HepG2 (cell line): ENCODE data around the gene HOXA10.

ENCODE experiments used
- CBX2 ChIP-seq, 2 experiments: fragments of 200-600 bp in 1 of 2; sonication (generic); formaldehyde crosslinking in 1 of 2; IDR thresholded peaks; 2 replicates each; pipeline versions ENCODE4 v1.7.0 to v1.8.1; 2018 to 2022; ENCODE audit warnings: low read depth in 2 of 2, low read length in 1 of 2, mild to moderate bottlenecking in 1 of 2, missing genetic modification reagents in 1 of 2
- CEBPG ChIP-seq: IDR thresholded peaks from 2 replicates; pipeline ENCODE4 v1.6.1; 2016
- EP300 ChIP-seq, 3 experiments: sonication (generic) in 1 of 3; formaldehyde crosslinking in 1 of 3; IDR thresholded peaks; 2 replicates each; pipeline versions ENCODE4 v1.5.1 to v1.6.1; 2011 to 2020; ENCODE audit warnings: low read depth in 2 of 3, low read length in 2 of 3, borderline replicate concordance in 1 of 3, improper control_type of control experiment in 1 of 3, mild to moderate bottlenecking in 1 of 3, missing genetic modification reagents in 1 of 3, moderate library complexity in 1 of 3
- JUN ChIP-seq: sonication (generic); formaldehyde crosslinking; IDR thresholded peaks from 2 replicates; pipeline ENCODE4 v1.4.0; 2020; ENCODE audit warnings: mild to moderate bottlenecking, missing genetic modification reagents
- TAF1 ChIP-seq: sonication (generic); formaldehyde crosslinking; IDR thresholded peaks from 2 replicates; pipeline ENCODE4 v1.4.0; 2020; ENCODE audit warnings: missing genetic modification reagents
- TARDBP ChIP-seq: sonication (generic); formaldehyde crosslinking; IDR thresholded peaks from 2 replicates; pipeline ENCODE4 v1.8.0; 2022; ENCODE audit warnings: mild to moderate bottlenecking, missing genetic modification reagents
- U2AF1 ChIP-seq: fragments of 200-400 bp; formaldehyde crosslinking; optimal IDR thresholded peaks from 2 replicates; pipeline ENCODE3; 2017; ENCODE audit warnings: mild to moderate bottlenecking, low read depth, low read length
- ZNF263 ChIP-seq: sonication (generic); formaldehyde crosslinking; IDR thresholded peaks from 2 replicates; pipeline ENCODE4 v1.4.0; 2020; ENCODE audit warnings: missing genetic modification reagents
- ZNF367 ChIP-seq: sonication (generic); formaldehyde crosslinking; IDR thresholded peaks from 2 replicates; pipeline ENCODE4 v1.4.0; 2020; ENCODE audit warnings: missing genetic modification reagents, borderline replicate concordance
- ZNF430 ChIP-seq: sonication (generic); formaldehyde crosslinking; IDR thresholded peaks from 2 replicates; pipeline ENCODE4 v1.9.0; 2021; ENCODE audit warnings: mild to moderate bottlenecking, missing genetic modification reagents
- TF ChIP-seq, protein P1 (sequence below): sonication (generic); formaldehyde crosslinking; IDR thresholded peaks from 2 replicates; pipeline ENCODE4 v1.8.1; 2023; ENCODE audit warnings: mild to moderate bottlenecking, inconsistent platforms, moderate library complexity, missing genetic modification reagents, borderline replicate concordance
- TF ChIP-seq, protein P2 (sequence below): IDR thresholded peaks from 2 replicates; pipeline ENCODE4 v1.6.1; 2012; ENCODE audit warnings: inconsistent platforms
- TF ChIP-seq, protein P3 (sequence below): sonication (generic); formaldehyde crosslinking; IDR thresholded peaks from 2 replicates; pipeline ENCODE4 v1.5.0; 2020; ENCODE audit warnings: mild to moderate bottlenecking, missing genetic modification reagents, moderate library complexity
- TF ChIP-seq, protein P4 (sequence below): sonication (generic); formaldehyde crosslinking; IDR thresholded peaks from 2 replicates; pipeline ENCODE4 v1.4.0; 2020; ENCODE audit warnings: missing genetic modification reagents

DNA sequence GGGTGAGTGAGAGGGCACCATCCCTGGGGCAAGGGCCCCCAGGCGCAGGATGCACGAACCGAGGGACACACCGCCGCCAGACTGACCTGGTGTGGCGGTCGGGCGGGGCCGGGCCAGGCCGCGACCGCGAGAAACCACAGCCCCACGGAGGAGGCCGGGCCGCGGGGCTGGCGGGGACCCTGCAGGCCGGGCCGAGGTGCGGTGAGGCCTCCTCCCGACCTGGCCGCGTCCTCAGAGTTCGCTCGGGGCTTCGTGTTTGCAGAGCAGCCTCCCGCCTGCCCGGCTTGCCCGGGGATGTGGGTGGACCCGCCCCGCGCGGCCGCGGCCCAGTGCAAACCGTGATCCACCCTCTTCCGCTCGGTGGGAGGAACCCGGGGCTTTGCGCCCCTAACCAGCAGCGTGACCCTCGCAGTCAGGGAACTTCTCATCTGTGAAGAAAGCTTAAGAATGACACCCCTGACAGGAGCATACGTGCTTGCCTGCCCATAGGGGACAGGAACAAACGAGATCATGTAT is 46.4 kb upstream of the HOXA10 start:
- TF ChIP-seq TAF1 (CRISPR knock-in tag) (no peak), ZNF430 (no peak), CEBPG (no peak), EP300 (IDR thresholded peaks at IDR 0.05; ENCODE audit: low read depth in 2 of 2, low read length in 2 of 2) (no peak), EP300 (CRISPR knock-in tag; IDR thresholded peaks at IDR 0.05; ENCODE audit: borderline replicate concordance) (no peak), U2AF1 (no peak), ZNF367 (no peak), JUN (CRISPR knock-in tag) (no peak), TARDBP (no peak), ZNF263 (CRISPR knock-in tag) (no peak), CBX2 (IDR thresholded peaks at IDR 0.05; ENCODE audit: low read depth, low read length) (no peak), CBX2 (CRISPR knock-in tag; IDR thresholded peaks at IDR 0.05; ENCODE audit: low read depth) (no peak)
- TF ChIP-seq, protein P1, sequence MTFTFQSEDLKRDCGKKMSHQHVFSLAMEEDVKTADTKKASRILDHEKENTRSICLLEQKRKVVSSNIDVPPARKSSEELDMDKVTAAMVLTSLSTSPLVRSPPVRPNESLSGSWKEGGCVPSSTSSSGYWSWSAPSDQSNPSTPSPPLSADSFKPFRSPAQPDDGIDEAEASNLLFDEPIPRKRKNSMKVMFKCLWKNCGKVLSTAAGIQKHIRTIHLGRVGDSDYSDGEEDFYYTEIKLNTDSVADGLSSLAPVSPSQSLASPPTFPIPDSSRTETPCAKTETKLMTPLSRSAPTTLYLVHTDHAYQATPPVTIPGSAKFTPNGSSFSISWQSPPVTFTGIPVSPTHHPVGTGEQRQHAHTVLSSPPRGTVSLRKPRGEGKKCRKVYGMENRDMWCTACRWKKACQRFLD (CRISPR knock-in tag), result no peak
- TF ChIP-seq, protein P2, sequence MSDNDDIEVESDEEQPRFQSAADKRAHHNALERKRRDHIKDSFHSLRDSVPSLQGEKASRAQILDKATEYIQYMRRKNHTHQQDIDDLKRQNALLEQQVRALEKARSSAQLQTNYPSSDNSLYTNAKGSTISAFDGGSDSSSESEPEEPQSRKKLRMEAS, result no peak
- TF ChIP-seq, protein P3, sequence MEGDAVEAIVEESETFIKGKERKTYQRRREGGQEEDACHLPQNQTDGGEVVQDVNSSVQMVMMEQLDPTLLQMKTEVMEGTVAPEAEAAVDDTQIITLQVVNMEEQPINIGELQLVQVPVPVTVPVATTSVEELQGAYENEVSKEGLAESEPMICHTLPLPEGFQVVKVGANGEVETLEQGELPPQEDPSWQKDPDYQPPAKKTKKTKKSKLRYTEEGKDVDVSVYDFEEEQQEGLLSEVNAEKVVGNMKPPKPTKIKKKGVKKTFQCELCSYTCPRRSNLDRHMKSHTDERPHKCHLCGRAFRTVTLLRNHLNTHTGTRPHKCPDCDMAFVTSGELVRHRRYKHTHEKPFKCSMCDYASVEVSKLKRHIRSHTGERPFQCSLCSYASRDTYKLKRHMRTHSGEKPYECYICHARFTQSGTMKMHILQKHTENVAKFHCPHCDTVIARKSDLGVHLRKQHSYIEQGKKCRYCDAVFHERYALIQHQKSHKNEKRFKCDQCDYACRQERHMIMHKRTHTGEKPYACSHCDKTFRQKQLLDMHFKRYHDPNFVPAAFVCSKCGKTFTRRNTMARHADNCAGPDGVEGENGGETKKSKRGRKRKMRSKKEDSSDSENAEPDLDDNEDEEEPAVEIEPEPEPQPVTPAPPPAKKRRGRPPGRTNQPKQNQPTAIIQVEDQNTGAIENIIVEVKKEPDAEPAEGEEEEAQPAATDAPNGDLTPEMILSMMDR, result no peak
- TF ChIP-seq, protein P4, sequence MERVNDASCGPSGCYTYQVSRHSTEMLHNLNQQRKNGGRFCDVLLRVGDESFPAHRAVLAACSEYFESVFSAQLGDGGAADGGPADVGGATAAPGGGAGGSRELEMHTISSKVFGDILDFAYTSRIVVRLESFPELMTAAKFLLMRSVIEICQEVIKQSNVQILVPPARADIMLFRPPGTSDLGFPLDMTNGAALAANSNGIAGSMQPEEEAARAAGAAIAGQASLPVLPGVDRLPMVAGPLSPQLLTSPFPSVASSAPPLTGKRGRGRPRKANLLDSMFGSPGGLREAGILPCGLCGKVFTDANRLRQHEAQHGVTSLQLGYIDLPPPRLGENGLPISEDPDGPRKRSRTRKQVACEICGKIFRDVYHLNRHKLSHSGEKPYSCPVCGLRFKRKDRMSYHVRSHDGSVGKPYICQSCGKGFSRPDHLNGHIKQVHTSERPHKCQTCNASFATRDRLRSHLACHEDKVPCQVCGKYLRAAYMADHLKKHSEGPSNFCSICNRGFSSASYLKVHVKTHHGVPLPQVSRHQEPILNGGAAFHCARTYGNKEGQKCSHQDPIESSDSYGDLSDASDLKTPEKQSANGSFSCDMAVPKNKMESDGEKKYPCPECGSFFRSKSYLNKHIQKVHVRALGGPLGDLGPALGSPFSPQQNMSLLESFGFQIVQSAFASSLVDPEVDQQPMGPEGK (CRISPR knock-in tag), result no peak
